NK-92 treated with Interleukin-12 subunit alpha and Interleukin-12 subunit beta, amount 100 ng/mL, for 24 hours (cell line): Measurements from ENCODE around the gene UQCC3.
"Not testable (repeated sequence)": the region's sequence is repeated elsewhere in the genome, so short reads cannot be mapped to it uniquely, and the experiment has no call there.

Source experiments
- DNase-seq: peaks from one replicate; lab custom pipeline; 2025; lab: John Stamatoyannopoulos, UW

The UQCC3 gene

DNA sequence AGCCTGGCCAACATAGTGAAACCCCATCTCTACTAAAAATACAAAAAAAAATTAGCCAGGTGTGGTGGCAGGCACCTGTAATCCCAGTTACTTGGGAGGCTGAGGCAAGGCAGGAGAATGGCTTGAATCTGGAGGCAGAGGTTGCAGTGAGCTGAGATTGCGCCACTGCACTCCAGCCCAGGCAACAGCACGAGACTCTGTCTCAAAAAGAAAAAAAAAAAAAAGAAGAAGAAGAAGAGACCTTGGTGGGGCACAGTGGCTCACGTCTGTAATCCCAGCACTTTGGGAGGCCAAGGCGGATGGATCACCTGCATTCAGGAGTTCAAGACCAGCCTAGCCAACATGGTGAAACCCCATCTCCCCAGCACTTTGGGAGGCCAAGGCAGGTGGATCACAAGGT is 32.4 kb downstream of the UQCC3 start:
- not testable (repeated sequence) for DNase-seq

DNA sequence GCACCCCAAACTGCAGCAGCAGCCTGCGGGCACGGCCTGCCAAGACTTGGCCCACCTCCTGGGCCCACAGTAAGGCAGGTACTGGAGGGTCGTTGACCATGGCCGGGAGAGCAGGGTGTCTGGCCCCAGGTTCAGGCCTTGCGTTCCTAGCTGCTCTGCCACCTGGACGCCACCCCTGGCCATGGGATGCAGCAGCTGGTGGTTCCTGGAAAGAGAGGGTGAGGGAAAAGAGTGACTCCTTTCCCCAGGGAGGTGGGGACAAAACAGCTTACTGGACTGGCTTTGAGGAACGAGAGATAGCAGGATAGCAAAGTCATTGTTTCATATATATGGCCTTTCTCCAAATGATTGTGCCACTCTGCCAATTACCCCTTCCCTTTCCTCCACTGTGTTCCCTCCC is 33.9 kb downstream of the UQCC3 start:
- DNase-seq: no peak

DNA sequence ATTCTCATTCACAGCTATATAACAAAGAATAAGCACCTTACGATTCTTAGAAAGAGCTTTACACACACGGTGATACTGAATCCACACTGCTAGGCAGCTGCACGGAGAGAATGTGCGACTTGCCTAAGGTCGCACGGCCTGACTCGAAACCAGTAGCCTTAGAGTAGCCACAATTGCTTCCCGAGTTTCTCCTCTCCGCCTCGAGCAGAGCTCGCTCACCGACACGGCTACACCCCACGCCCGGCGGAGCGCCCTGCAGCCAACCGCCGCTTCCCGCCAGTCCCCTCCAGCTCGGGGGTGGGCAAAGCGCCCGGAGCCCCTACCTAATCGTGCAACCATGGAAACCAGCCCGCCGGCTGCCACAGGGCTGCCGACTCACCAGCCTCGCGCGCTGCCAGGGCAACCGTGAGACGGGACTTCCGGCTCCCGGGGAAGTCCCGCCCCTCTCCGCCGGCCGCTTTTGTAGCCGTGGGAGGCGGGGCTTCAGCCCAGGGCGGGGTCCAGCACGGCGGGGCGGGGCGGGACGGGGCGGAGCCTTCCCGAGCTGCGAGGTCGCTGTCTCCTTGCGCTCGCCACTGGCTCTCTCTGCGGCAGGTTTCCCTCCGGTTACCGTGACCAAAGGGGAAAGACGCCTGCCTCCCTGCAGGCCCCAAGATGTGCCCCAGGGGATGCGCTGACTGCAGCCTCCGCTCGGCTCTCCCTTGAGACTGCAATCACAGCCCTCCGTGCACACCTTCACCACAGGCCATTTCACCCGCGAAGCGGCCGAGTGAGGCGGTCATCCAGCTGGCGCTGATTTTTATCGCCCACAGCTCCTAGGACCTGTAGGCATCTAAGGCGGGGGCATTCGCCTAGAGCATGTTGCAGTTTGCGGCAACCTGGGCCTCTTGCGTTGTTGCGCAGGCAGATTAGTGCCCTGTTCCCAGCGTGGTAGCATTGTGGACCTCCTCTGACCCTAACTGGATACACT is 34.7 kb downstream of the UQCC3 start:
- DNase-seq: peak; percentile 92

DNA sequence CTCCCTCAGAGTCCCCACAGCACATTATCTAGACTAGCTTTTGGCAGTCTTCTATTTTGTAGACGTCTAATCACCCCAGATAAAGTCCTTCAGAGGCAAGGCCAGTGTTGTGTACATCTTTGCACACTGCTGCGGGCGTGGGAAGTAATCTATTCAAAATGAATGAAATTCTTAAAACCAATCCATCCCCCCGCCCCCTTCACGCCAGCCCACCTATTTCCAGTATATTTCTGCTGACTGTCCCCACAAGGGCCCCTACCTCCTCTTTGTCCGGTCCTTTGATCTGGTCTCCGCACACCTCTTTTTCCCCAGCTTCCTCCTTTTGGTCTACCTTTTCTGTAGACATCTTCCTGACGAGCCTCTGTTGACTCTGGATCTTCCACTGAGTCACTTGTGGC is 35.4 kb downstream of the UQCC3 start:
- DNase-seq: no peak

DNA sequence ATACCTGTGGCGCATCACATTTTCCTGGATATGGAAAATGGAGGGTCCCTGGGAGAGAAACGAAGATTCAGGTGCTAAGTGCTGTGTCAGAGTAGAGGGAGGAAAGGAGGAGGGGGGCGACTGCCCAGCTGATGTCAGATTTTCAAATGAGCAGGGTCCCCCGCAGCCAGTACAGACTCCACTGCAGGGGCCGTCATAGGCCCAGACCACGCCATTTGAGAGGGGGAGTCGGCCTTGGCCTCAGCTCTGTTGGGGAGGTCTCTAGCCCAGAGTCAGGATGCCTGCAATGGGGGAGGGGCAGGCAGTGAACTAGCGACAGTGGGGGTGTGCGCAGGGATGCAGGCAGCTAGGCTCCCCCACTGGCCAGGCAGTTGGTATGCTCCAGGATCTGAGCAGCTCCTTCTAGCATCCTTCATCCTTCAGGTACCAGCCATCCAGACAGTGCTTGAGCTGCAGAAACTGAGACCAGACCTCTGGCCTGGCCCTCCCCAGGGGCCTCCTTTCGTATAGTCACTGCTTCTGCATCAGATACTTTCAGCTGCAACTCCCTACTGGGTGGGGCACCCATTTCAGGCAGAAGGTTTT is 35.9 kb downstream of the UQCC3 start, which contains the start of the genes BSCL2 and GNG3:
TSS of gene BSCL2 (minus strand) at position 148 of the 585 bp plus-strand sequence. CDS start 229 bp downstream, outside the sequence.
TSS of gene GNG3 (plus strand) at position 400 of the 585 bp plus-strand sequence. CDS start 620 bp downstream, outside the sequence.
- DNase-seq: no peak

DNA sequence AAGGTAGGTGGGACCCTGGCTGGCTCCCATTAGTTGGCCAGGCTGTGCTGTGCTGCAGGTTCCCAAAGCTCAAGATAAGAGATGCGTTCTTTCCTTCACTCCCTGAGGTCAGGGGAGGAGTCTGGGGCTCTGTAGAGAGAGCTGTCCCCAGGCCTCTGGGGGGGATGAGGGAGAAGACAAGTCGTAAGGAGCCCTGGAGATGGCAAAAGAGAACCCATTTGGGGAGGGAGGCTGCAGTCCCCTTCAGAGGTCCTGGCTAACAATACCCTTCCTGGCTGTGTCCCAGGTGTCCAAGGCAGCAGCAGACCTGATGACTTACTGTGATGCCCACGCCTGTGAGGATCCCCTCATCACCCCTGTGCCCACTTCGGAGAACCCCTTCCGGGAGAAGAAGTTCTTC is 36.9 kb downstream of the UQCC3 start:
- DNase-seq: no peak

DNA sequence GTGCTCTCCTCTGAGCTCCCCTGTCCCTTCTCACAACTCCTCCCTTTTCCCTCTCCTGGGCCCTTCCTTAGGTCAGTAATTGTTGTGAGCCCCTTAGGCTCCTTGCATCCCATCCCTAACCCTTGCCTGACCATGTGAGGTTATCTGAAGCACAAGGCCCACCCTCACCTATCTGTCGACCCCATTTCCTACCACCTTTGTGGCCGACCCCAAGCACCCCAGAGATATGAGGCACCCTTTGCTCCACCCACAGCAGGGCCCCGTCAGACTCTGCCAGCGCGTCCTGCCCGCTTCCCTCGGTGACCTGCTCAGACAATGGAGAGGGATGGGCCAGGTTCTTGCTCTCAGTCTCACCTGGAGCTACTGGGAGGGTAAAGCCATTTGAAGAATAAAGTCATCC is 37.3 kb downstream of the UQCC3 start:
- DNase-seq: peak; percentile 17

DNA sequence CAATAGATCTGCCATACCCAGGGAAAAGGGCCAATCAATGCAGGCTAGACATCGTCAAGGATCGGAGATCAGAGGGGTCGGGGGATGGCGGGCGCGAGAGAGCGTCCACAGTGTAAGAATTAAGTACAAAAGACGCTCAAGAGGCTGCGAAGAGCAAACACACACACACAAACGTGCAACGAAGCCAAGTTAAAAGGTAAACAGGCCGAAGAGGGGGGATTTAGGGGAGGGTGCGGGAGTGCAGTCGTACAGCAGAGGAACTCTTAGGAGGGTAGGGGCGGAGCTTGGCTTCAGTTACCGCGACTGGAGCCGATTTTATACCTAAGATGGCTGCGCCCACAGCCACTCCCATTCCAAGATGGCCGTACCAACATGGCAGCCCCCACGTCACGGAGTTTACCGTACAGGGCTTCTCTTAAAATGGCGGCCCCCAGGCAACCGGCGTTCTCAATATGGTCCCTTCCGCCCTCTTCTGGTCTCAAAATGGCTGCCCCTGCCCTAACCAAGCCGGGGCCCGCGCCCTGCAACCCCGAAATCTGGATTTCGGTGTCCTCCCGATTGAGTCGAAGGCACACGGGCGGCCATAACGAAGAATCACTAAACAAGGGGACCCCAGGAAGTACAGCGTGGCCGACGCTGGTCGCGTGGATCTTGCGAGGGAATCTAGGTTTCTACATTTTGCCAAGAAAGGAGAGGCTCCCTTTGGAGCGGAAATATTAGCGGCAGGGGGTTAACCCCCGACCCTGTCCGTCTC is 38.0 kb downstream of the UQCC3 start:
- peak; percentile 90 for DNase-seq

DNA sequence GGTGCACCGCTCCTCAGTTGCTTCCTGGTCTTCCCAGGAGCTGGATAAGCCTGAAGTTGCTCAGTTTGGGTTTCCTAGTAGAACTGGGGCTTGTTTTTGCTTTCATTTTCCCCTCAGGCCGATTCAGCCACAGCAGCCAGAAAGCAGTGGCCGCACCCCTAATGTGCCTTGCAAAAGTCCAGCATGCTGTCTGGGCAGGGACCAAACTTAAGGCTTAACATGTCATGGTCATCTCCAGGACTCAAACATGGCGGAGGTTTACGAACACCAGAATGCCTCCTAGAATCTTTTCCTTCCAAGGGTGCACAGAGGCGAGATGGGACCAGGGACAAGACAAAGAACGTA is 38.5 kb downstream of the UQCC3 start:
- DNase-seq: no peak

DNA sequence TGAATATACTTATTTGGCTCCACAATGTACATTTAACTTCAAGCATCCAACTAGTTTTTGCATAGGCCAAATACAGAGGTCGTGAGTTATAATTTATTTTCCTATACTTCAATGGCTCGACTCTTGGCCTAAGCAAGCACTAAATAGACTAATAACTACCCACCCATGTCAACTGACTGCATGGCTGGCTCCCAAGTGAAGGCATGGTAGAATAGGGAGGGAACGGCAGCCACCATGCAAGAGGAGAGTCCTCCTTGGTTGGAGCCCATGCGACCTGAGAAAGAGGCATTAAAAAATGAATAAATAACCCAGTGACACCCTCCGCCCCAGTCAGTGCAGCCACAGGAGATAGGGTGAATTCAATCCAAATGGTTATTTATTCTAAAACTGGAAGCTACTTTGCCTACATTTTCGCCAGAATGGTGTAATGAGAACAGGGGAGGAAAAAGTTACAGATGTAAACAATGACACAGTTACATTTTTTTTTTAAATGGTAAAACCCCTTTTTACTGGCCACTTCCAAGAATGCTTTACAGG is 40.9 kb downstream of the UQCC3 start:
- DNase-seq: no peak

DNA sequence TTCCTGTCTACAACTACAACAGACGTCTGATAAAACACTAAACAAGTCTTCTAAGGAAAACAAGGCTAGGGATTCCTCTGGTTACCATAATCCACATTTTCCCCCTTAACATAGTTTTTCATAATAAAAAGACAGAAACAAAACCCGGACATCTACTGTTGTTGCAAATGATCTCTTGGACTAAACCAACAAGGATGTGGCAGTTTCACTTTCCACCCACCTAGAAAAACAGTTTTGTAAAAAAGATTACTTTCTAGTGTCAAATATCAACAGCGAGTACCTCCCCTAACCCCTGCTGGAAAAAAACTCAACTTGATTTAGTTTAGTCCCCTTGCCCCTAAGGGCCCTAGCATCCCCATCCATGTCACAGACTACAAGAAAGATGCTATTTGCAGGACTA is 41.4 kb downstream of the UQCC3 start:
- DNase-seq: no peak

DNA sequence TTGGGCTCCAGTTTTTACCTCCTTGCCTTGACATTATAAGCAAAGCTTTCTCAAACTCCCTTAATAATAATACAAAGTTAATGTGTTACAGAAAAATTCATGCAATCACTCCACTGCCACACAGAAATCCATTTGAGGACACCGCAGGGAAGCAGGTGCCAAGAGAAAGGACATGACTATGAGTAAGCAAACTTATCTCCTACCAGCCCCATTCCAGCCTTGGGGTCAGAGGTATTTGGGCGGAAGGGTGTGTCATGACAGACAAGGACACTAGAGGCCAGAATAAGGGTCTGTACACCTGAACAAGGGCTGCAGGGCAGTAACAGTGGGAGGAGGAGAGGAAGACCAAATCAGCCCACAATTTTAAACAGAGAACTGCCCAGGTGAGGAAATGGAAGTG is 41.9 kb downstream of the UQCC3 start:
- DNase-seq: no peak

DNA sequence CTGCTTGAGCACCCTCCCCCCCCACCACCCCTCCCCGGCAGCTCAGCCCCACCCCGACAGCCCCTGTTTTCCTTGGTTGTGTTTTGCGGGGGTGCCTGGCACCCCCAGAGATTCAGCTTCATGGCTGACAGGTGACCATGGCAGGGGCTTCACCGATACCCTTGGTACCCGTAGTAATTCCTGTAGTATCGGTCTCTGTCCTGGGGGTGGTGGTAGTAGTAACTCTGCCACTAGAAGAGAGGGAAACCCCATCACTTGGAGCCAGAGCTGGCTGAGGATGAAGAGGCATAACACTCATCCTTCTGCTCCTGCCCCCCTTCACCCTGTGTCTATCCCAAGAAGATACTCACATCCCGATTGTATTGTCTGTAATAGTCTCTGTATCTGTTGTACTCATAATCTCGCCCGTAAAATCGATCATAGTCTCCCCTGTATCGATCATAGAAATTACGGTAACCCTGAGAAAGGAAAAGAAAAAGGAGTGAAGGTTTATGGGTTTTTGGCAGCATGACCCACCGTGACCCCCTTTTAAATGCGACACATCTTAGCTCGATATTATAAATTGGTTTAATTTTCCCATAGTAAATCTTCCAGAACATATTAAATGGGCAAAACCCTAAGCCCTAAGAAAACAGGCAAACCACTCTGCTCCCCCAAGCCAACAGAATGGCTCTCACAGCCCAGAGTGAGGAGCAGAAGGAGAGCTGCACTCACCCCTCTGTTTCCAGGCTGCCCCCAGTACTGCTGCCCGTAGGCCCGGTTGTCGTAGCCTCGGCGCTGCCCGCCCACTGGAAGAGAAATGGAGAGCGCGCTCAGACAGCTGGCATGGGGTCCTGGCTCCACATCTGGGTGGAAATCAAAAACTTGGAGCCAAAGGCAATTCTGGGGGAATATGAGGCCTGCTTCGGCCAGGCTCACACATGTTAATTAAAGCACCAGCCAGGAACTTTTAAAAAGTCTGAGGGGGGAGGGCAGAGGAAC is 44.0 kb downstream of the UQCC3 start:
- DNase-seq: no peak

DNA sequence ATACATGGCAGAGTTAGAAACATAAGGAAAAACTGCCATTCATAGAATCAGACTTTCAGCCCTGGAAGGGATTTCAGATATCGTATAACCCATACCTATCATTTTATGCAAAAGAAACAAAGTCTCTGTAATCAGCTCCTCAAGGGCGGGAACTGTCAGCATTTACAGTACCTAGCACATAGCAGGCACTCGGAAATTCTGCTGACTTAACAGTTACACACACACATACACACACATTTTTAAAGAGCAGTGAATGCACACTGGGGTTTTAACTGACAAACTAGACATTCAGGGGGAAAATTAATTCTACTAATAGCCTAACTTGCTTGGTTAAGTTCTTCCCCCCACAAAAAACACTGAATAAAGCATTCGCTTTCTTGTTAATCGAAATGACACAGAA is 44.7 kb downstream of the UQCC3 start:
- DNase-seq: no peak

DNA sequence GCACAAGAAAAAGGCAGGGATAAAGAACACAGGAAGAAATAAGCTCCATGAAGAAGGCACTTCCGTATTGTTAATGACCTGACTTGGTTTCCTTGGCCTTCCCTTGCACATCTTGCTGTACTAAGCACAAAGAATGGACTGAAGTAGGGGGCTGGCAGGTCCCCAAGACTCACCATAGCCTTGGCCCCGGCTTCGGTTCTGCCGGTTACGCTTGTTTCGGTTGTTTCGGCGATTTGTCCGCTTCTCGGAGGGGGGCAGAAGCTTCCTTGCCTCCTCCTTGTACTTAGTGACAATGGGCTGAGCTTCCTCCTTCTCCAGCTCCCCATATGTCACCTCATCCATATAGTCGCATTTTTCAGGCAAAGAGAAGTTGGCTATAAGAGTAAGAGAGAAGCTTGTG is 45.3 kb downstream of the UQCC3 start:
- DNase-seq: no peak

DNA sequence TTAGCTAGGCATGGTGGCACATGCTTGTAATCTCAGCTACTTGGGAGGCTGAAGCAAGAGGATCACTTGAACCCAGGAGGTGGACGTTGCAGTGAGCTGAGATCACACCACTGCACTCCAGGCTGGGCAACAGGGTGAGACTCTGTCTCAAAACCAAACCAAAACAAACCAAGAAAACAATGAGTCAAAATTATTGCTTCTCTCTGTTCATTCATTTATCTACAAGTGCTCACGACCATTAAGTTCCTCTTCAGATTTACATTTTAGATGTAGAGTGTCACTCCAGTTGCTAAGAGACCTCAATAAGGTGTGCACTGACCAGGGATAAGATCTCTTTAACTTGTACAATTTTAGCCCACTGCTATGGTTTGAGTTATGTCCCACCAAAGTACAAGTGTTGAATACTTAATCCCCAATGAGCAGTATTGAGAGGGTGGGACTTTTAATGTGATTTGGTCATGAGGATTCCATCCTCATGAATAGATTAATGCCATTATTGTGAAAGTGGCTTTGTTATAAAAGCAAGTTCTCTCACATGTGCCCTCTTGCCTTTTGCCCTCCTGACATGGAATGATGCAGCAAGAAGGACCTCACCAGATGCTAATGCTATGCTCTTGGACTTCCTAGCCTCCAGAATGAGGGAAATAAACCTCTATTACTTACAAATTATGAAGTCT is 48.0 kb downstream of the UQCC3 start:
- DNase-seq: no peak

DNA sequence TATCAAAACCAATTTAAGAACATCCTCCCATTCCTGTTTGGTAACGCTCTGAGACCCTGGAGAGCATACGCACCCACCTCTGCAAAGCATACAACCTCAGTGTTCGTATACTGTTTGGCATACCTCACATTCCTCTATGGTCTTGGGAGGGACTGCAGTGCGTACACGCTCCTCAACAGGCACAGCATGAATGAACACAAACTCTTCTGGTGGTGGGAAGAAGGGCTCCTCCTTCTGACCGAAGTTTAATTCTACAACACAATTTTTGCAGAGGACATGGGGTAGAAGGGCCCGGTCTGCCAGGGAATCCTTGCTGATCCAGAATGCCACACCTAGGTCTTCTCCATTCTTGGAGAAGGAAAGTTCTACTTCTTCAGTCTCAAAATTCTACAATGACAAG is 50.5 kb downstream of the UQCC3 start:
- DNase-seq: no peak
